SU-DHL-6 (cell line): Measurements from ENCODE around the gene RPL34.
"Not testable (repeated sequence)": the region's sequence is repeated elsewhere in the genome, so short reads cannot be mapped to it uniquely, and the experiment has no call there.

ENCODE experiments used
- H2AFZ ChIP-seq: fragments of 200-600 bp; sonication (generic); 2 replicates; pipeline ENCODE4 v1.6.1; 2014; ENCODE audit warnings: low read depth, mild to moderate bottlenecking, moderate library complexity, mixed read lengths, antibody characterized with exemption, low read length; ENCODE audit not compliant: severe bottlenecking
- H3F3A ChIP-seq: fragments of 200-600 bp; shearing (Covaris generic); 2 replicates; pipeline ENCODE4 v1.6.0; 2016; ENCODE audit warnings: antibody characterized with exemption, mild to moderate bottlenecking; ENCODE audit not compliant: insufficient read depth
- H3K27ac ChIP-seq: fragments of 200-600 bp; sonication (generic); 2 replicates; pipeline ENCODE4 v1.5.1; 2016; ENCODE audit warnings: low read depth, mild to moderate bottlenecking, low read length, moderate library complexity, mixed read lengths
- H3K27me3 ChIP-seq: fragments of 200-600 bp; sonication (generic), shearing (Covaris generic); 2 replicates; pipeline ENCODE4 v1.6.0; 2014; ENCODE audit warnings: mild to moderate bottlenecking, low read length
- H3K36me3 ChIP-seq: fragments of 200-600 bp; sonication (generic); 2 replicates; pipeline ENCODE4 v1.6.1; 2014; ENCODE audit warnings: mild to moderate bottlenecking, low read length, mixed read lengths
- H3K4me2 ChIP-seq: fragments of 300-600, 200-600 bp; shearing (Covaris generic), sonication (generic); 2 replicates; pipeline ENCODE4 v1.6.0; 2014; ENCODE audit warnings: low read length, low read depth, mild to moderate bottlenecking; ENCODE audit not compliant: poor library complexity, severe bottlenecking
- H3K4me3 ChIP-seq: fragments of 200-600 bp; sonication (generic); 2 replicates; pipeline ENCODE4 v1.5.1; 2014; ENCODE audit warnings: antibody characterized with exemption, low read length, mild to moderate bottlenecking, mixed read lengths; ENCODE audit not compliant: insufficient read depth, poor library complexity, severe bottlenecking
- H3K79me2 ChIP-seq: fragments of 200-600 bp; sonication (generic); 2 replicates; pipeline ENCODE4 v1.6.1; 2014; ENCODE audit warnings: mild to moderate bottlenecking, low read length, moderate library complexity; ENCODE audit not compliant: insufficient read depth
- H3K9ac ChIP-seq: fragments of 200-600 bp; sonication (generic); 2 replicates; pipeline ENCODE4 v1.7.0; 2014; ENCODE audit warnings: mild to moderate bottlenecking, low read length
- H3K9me2 ChIP-seq: fragments of 200-600 bp; sonication (generic); replicated peaks from 2 replicates; pipeline ENCODE4 v1.6.1; 2014; ENCODE audit warnings: low read length; ENCODE audit not compliant: insufficient read depth
- H3K9me3 ChIP-seq: fragments of 200-600 bp; sonication (generic); 2 replicates; pipeline ENCODE4 v1.6.1; 2014; ENCODE audit warnings: low read length, mixed read lengths; ENCODE audit not compliant: insufficient read depth
- H4K20me1 ChIP-seq: fragments of 200-600 bp; sonication (generic); 2 replicates; pipeline ENCODE4 v1.6.1; 2014; ENCODE audit warnings: low read depth, mild to moderate bottlenecking, antibody characterized with exemption, low read length, moderate library complexity, mixed read lengths
- CTCF ChIP-seq: fragments of 200-600 bp; sonication (generic); IDR thresholded peaks from one replicate; pipeline ENCODE4 v1.5.1; 2017; ENCODE audit warnings: antibody characterized with exemption, mild to moderate bottlenecking, low read length, moderate library complexity; ENCODE audit not compliant: insufficient read depth, poor library complexity, severe bottlenecking
- EZH2phosphoT487 ChIP-seq: fragments of 200-600 bp; sonication (generic), shearing (Covaris generic); conservative IDR thresholded peaks from 2 replicates; pipeline ENCODE4 v1.6.1; 2018; ENCODE audit warnings: mild to moderate bottlenecking, antibody characterized with exemption, low read length, moderate library complexity, mixed read lengths

The RPL34 gene

GRCh38 chr4:108589961-108590360, 30.4 kb upstream of the RPL34 start:
- H2AFZ ChIP-seq, result no peak overlapping the region
- H3K9ac ChIP-seq, result no peak overlapping the region
- no peaks in the 10 kb centered on the region for H3K9me3 ChIP-seq
- H3F3A ChIP-seq, result no peaks in the 10 kb centered on the region
- H3K36me3 ChIP-seq, result no peaks in the 10 kb centered on the region
- no peaks in the 10 kb centered on the region for H3K27me3 ChIP-seq
- no peak overlapping the region for H3K4me3 ChIP-seq
- H3K27ac ChIP-seq, result no peak overlapping the region
- TF ChIP-seq CTCF, result no peak
- no peak for TF ChIP-seq EZH2phosphoT487
- H3K9me2 ChIP-seq, result no peaks in the 10 kb centered on the region
- no peak overlapping the region for H3K4me2 ChIP-seq
- no peaks in the 10 kb centered on the region for H4K20me1 ChIP-seq
- H3K79me2 ChIP-seq, result no peaks in the 10 kb centered on the region

- Histone ChIP-seq H3K27me3 (no peaks in the 10 kb centered on the region), H3F3A (no peaks in the 10 kb centered on the region), H3K36me3 (no peaks in the 10 kb centered on the region), H3K9me2 (no peaks in the 10 kb centered on the region), H3K4me3 (no peak overlapping the region), H2AFZ (no peak overlapping the region), H4K20me1 (no peaks in the 10 kb centered on the region), H3K9ac (no peak overlapping the region), H3K27ac (no peak overlapping the region), H3K4me2 (no peak overlapping the region), H3K79me2 (no peaks in the 10 kb centered on the region), H3K9me3 (no peaks in the 10 kb centered on the region)
- TF ChIP-seq CTCF, result no peak
- TF ChIP-seq EZH2phosphoT487, result no peak
Observed at GRCh38 chr4:108590776-108591175, 29.6 kb upstream of the RPL34 start.

- no peaks in the 10 kb centered on the region for H3K79me2 ChIP-seq
- H3K9ac ChIP-seq, result no peak overlapping the region
- no peaks in the 10 kb centered on the region for H4K20me1 ChIP-seq
- no peak overlapping the region for H2AFZ ChIP-seq
- no peaks in the 10 kb centered on the region for H3F3A ChIP-seq
- H3K9me2 ChIP-seq, result no peaks in the 10 kb centered on the region
- no peaks in the 10 kb centered on the region for H3K27me3 ChIP-seq
- no peak overlapping the region for H3K27ac ChIP-seq
- no peaks in the 10 kb centered on the region for H3K9me3 ChIP-seq
- H3K36me3 ChIP-seq, result no peaks in the 10 kb centered on the region
- no peak for TF ChIP-seq CTCF
- no peak for TF ChIP-seq EZH2phosphoT487
- H3K4me2 ChIP-seq, result no peak overlapping the region
- no peak overlapping the region for H3K4me3 ChIP-seq
Observed at GRCh38 chr4:108592674-108592986, 27.7 kb upstream of the RPL34 start.

GRCh38 chr4:108594296-108594695, 26.1 kb upstream of the RPL34 start:
- H2AFZ ChIP-seq, H3K9ac ChIP-seq, H3K4me3 ChIP-seq, H4K20me1 ChIP-seq, H3F3A ChIP-seq, H3K79me2 ChIP-seq, H3K27ac ChIP-seq, H3K36me3 ChIP-seq, H3K27me3 ChIP-seq, H3K4me2 ChIP-seq, H3K9me3 ChIP-seq, H3K9me2 ChIP-seq: not testable (repeated sequence)
